H9 (cell line): Measurements from ENCODE around the gene FGF12. TPM values are rescaled to one million over a fixed set of nuclear protein-coding genes. Genes with fewer than 3 reads are reported as not detected.
A peak's percentile ranks its signal among the peaks of the same experiment; 100 is the strongest.

Source experiments
- DNase-seq: peaks from one replicate; pipeline ENCODE4 v3.0.0-alpha.2; 2017
- H2AFZ ChIP-seq: one replicate; pipeline ENCODE4 v1.6.1; 2013; ENCODE audit warnings: mild to moderate bottlenecking, low read length, control low read depth, moderate library complexity
- H2AK5ac ChIP-seq: 2 replicates; pipeline ENCODE4 v1.6.1; 2013; ENCODE audit warnings: low read length, control low read depth, mixed read lengths; ENCODE audit not compliant: insufficient read length
- H2BK120ac ChIP-seq: one replicate; pipeline ENCODE4 v1.6.1; 2013; ENCODE audit warnings: low read depth, mild to moderate bottlenecking, low read length, control low read depth, inconsistent platforms; ENCODE audit not compliant: poor library complexity, severe bottlenecking
- H2BK12ac ChIP-seq: 2 replicates; pipeline ENCODE4 v1.6.1; 2013; ENCODE audit warnings: low read length, control low read depth, mixed read lengths, low read depth; ENCODE audit not compliant: insufficient read length
- H2BK15ac ChIP-seq: 2 replicates; pipeline ENCODE4 v1.6.1; 2013; ENCODE audit warnings: low read depth, low read length, control low read depth
- H2BK20ac ChIP-seq: one replicate; pipeline ENCODE4 v1.6.1; 2013; ENCODE audit warnings: low read depth, mild to moderate bottlenecking, low read length, control low read depth, inconsistent platforms; ENCODE audit not compliant: poor library complexity, severe bottlenecking
- H2BK5ac ChIP-seq: 2 replicates; pipeline ENCODE4 v1.6.1; 2013; ENCODE audit warnings: low read length, control low read depth, mixed read lengths; ENCODE audit not compliant: insufficient read length
- H3K14ac ChIP-seq: 2 replicates; pipeline ENCODE4 v1.6.1; 2013; ENCODE audit warnings: low read length, control low read depth; ENCODE audit not compliant: insufficient read depth
- H3K18ac ChIP-seq: 2 replicates; pipeline ENCODE4 v1.6.1; 2013; ENCODE audit warnings: low read depth, mild to moderate bottlenecking, mixed read lengths, low read length, control low read depth; ENCODE audit not compliant: insufficient read length
- H3K23ac ChIP-seq: 2 replicates; pipeline ENCODE4 v1.6.1; 2013; ENCODE audit warnings: low read length, control low read depth, mixed read lengths, low read depth; ENCODE audit not compliant: insufficient read length
- H3K23me2 ChIP-seq: 2 replicates; pipeline ENCODE4 v1.6.1; 2013; ENCODE audit warnings: low read depth, mild to moderate bottlenecking, mixed read lengths, low read length, control low read depth; ENCODE audit not compliant: insufficient read length, poor library complexity, severe bottlenecking
- H3K27ac ChIP-seq: 2 replicates; pipeline ENCODE4 v1.5.1; 2013; ENCODE audit warnings: low read length, control low read depth, mixed read lengths, low read depth; ENCODE audit not compliant: insufficient read length
- H3K27me3 ChIP-seq: 2 replicates; pipeline ENCODE4 v1.6.1; 2013; ENCODE audit warnings: low read length, control low read depth, inconsistent platforms; ENCODE audit not compliant: insufficient read depth
- H3K4ac ChIP-seq: 2 replicates; pipeline ENCODE4 v1.6.1; 2013; ENCODE audit warnings: low read depth, mild to moderate bottlenecking, control low read depth, inconsistent platforms, low read length, moderate library complexity
- H3K4me1 ChIP-seq: 2 replicates; pipeline ENCODE4 v1.6.1; 2013; ENCODE audit warnings: low read length, control low read depth, inconsistent platforms; ENCODE audit not compliant: insufficient read depth
- H3K4me2 ChIP-seq: 2 replicates; pipeline ENCODE4 v1.6.1; 2013; ENCODE audit warnings: low read length, control low read depth, mixed read lengths; ENCODE audit not compliant: insufficient read length, insufficient read depth
- H3K56ac ChIP-seq: 2 replicates; pipeline ENCODE4 v1.6.1; 2013; ENCODE audit warnings: low read depth, mild to moderate bottlenecking, mixed read lengths, low read length, control low read depth; ENCODE audit not compliant: insufficient read length
- H3K79me1 ChIP-seq: 2 replicates; pipeline ENCODE4 v1.6.1; 2013; ENCODE audit warnings: low read depth, mild to moderate bottlenecking, moderate library complexity, low read length, control low read depth, inconsistent platforms; ENCODE audit not compliant: insufficient read depth, poor library complexity, severe bottlenecking
- H3K79me2 ChIP-seq: 2 replicates; pipeline ENCODE4 v1.6.1; 2013; ENCODE audit warnings: low read length, control low read depth, inconsistent platforms; ENCODE audit not compliant: insufficient read depth
- H3K9ac ChIP-seq: 2 replicates; pipeline ENCODE4 v1.6.1; 2013; ENCODE audit warnings: low read length, control low read depth, mixed read lengths; ENCODE audit not compliant: insufficient read length; ENCODE audit errors: extremely low read depth
- H3K9me3 ChIP-seq: one replicate; pipeline ENCODE4 v1.6.1; 2013; ENCODE audit warnings: low read depth, low read length, inconsistent platforms; ENCODE audit not compliant: control insufficient read depth
- H3T11ph ChIP-seq: one replicate; pipeline ENCODE4 v1.6.1; 2013; ENCODE audit warnings: mild to moderate bottlenecking, low read length, control low read depth, inconsistent platforms
- H4K20me1 ChIP-seq: one replicate; pipeline ENCODE4 v1.6.1; 2013; ENCODE audit not compliant: control insufficient read depth, insufficient read length, insufficient read depth
- H4K5ac ChIP-seq: 2 replicates; pipeline ENCODE4 v1.6.1; 2013; ENCODE audit warnings: low read depth, mild to moderate bottlenecking, mixed read lengths, low read length, control low read depth; ENCODE audit not compliant: insufficient read length
- H4K8ac ChIP-seq: replicated peaks from 2 replicates; pipeline ENCODE4 v1.6.1; 2013; ENCODE audit warnings: low read length, control low read depth, mixed read lengths, low read depth; ENCODE audit not compliant: insufficient read length
- H4K91ac ChIP-seq: 2 replicates; pipeline ENCODE4 v1.6.1; 2013; ENCODE audit warnings: low read depth, mild to moderate bottlenecking, moderate library complexity, mixed read lengths, low read length, control low read depth; ENCODE audit not compliant: insufficient read length
- H3K27ac Mint-ChIP-seq, 3 experiments: 2 replicates in 2 of 3; 3 replicates in 1 of 3; pipeline ENCODE4 v1.8.0; 2020 to 2021; ENCODE audit warnings: mixed read lengths in 3 of 3, mild to moderate bottlenecking in 1 of 3, moderate library complexity in 1 of 3
- H3K27me3 Mint-ChIP-seq: 2 replicates; pipeline ENCODE4 v1.8.0; 2021; ENCODE audit warnings: low read depth, mild to moderate bottlenecking, moderate library complexity, mixed read lengths
- H3K36me3 Mint-ChIP-seq, 3 experiments: 2 replicates in 2 of 3; 3 replicates in 1 of 3; pipeline ENCODE4 v1.8.0; 2020 to 2021; ENCODE audit warnings: low read depth in 3 of 3, mixed read lengths in 3 of 3; ENCODE audit not compliant: insufficient read depth in 1 of 3
- H3K4me1 Mint-ChIP-seq, 2 experiments: 2 replicates each; pipeline ENCODE4 v1.8.0; 2020; ENCODE audit warnings: mixed read lengths in 2 of 2
- H3K4me3 Mint-ChIP-seq, 2 experiments: 2 replicates in 1 of 2; 3 replicates in 1 of 2; pipeline ENCODE4 v1.8.0; 2020 to 2021; ENCODE audit warnings: mild to moderate bottlenecking in 2 of 2, mixed read lengths in 2 of 2, moderate library complexity in 1 of 2
- H3K9me3 Mint-ChIP-seq, 2 experiments: 2 replicates in 1 of 2; 3 replicates in 1 of 2; pipeline ENCODE4 v1.8.0; 2020; ENCODE audit warnings: mild to moderate bottlenecking in 2 of 2, mixed read lengths in 2 of 2, moderate library complexity in 1 of 2
- CTCF ChIP-seq: fragments of 200-600 bp; sonication (generic); conservative IDR thresholded peaks from 3 replicates; pipeline ENCODE4 v1.8.0; 2021; ENCODE audit warnings: antibody characterized with exemption, mild to moderate bottlenecking
- WGBS: extraction: QIAGEN DNeasy Blood & Tissue Kit; methylation state at CpG from one replicate; pipeline ENCODE4 v1.1.7; 2013; ENCODE audit warnings: missing lambda C conversion rate, low lambda C conversion rate, mixed read lengths; ENCODE audit not compliant: insufficient read length; ENCODE audit errors: extremely low coverage; 5-methylcytosine and 5-hydroxymethylcytosine counted together
- total RNA-seq: library from RNA; stranded (reverse); gene quantifications from 2 replicates; pipeline ENCODE4 v1.2.1, GENCODE V29; 2021

FGF12 gene
- total RNA-seq, 1 experiment from 2014 or later, result 5.6 TPM

GRCh38 chr3:192155194-192155593 lies 572.1 kb downstream of the FGF12 start:
- Mint-ChIP-seq H3K36me3 (no peaks in the 10 kb centered on the region), H3K9me3 (no peaks in the 10 kb centered on the region; a peak in 1 of 5 replicates), H3K4me1 (peaks cover 6 to 7% of the 10 kb centered on the region in 2 experiments), H3K4me3 (peak overlapping the region; percentile 74 to 84), H3K27me3 (no peaks in the 10 kb centered on the region), H3K27ac (peak overlapping the region in 2 of 3 experiments; percentile 94 to 95; a peak in 5 of 7 replicates)
- H3K27me3 ChIP-seq, result no peaks in the 10 kb centered on the region
- DNase-seq, result no peak
- H3K79me1 ChIP-seq, result no peaks in the 10 kb centered on the region
- no CpG with 5 or more reads among the region's 9 CpGs for WGBS
- no peak overlapping the region for H2BK20ac ChIP-seq
- H3K79me2 ChIP-seq, result no peaks in the 10 kb centered on the region
- H3K4me2 ChIP-seq, result peak overlapping the region; percentile 28
- H3K56ac ChIP-seq, result no peak overlapping the region
- H2BK12ac ChIP-seq, result no peak overlapping the region
- H3K4ac ChIP-seq, result no peak overlapping the region
- H4K8ac ChIP-seq, result no peak overlapping the region
- H3K9me3 ChIP-seq, result no peaks in the 10 kb centered on the region
- H4K91ac ChIP-seq, result no peak overlapping the region
- H4K20me1 ChIP-seq, result no peaks in the 10 kb centered on the region
- no peak overlapping the region for H2BK15ac ChIP-seq
- no peak overlapping the region for H3K14ac ChIP-seq
- H3T11ph ChIP-seq, result no peak overlapping the region
- H3K18ac ChIP-seq, result no peak overlapping the region
- no peak overlapping the region for H3K9ac ChIP-seq
- H2AFZ ChIP-seq, result no peak overlapping the region
- H2BK120ac ChIP-seq, result no peak overlapping the region
- peaks cover 2% of the 10 kb centered on the region for H3K23me2 ChIP-seq
- no peak overlapping the region for H3K27ac ChIP-seq
- no peak for TF ChIP-seq CTCF
- H3K4me1 ChIP-seq, result no peaks in the 10 kb centered on the region
- H4K5ac ChIP-seq, result no peak overlapping the region
- H3K23ac ChIP-seq, result no peak overlapping the region
- H2AK5ac ChIP-seq, result no peak overlapping the region
- no peak overlapping the region for H2BK5ac ChIP-seq
